ENCODE data around the gene MAPK12. TPM values are rescaled to one million over a fixed set of nuclear protein-coding genes. Genes with fewer than 3 reads are reported as not detected.

MAPK12 gene
- total and polyA plus RNA-seq, 4 donors, result 0.83 to 2.8 (median 1.9) TPM

DNA sequence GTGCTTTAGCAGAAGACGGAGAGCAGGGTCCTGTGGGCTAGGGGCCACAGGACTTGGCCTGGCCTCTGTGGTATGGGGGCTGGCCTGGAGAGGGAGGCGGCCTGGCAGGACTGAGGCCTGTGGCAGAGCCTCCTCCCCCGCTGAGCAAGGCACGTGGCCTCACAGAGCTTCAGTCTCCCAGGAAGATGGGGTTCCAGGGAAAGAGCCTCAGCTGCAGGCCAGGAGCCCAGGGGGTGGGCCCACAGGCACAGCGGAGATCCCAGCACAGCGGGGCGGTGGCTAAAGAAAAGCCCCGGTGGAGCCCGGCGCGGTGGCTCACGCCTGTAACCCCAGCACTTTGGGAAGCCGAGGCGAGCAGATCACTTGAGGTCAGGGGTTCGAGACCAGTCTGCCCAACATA, 2.2 kb downstream of the MAPK12 start:
- TF ChIP-seq REST (IDR thresholded peaks at IDR 0.05), result no peak
- Histone ChIP-seq H3K9me3 (ENCODE audit: control insufficient read depth in 4 of 4, low read length in 3 of 4) (no peaks in the 10 kb centered on the region), H3K4me1 (ENCODE audit: control insufficient read depth in 4 of 4, insufficient read depth in 4 of 4, low read length in 3 of 4) (peaks cover 16 to 37% (median 29%) of the 10 kb centered on the region in 4 donors), H3K36me3 (ENCODE audit: control insufficient read depth in 4 of 4, insufficient read depth in 3 of 4, low read depth in 1 of 4, low read length in 3 of 4) (peaks cover 0 to 1% (median 0%) of the 10 kb centered on the region in 4 donors), H3K4me3 (ENCODE audit: low read depth in 1 of 3, low read length in 3 of 3) (no peak overlapping the region), H3K9ac (ENCODE audit: low read depth in 1 of 2, low read length in 2 of 2) (no peak overlapping the region), H3K27me3 (ENCODE audit: control insufficient read depth in 4 of 4, insufficient read depth in 4 of 4, low read length in 3 of 4) (no peaks in the 10 kb centered on the region), H3K27ac (ENCODE audit: low read depth in 1 of 2, low read length in 2 of 2) (no peak overlapping the region)
- 93% methylated on average over 15 of the region's 15 CpGs for WGBS
- DNase-seq (ENCODE audit: low spot score), result no peak

DNA sequence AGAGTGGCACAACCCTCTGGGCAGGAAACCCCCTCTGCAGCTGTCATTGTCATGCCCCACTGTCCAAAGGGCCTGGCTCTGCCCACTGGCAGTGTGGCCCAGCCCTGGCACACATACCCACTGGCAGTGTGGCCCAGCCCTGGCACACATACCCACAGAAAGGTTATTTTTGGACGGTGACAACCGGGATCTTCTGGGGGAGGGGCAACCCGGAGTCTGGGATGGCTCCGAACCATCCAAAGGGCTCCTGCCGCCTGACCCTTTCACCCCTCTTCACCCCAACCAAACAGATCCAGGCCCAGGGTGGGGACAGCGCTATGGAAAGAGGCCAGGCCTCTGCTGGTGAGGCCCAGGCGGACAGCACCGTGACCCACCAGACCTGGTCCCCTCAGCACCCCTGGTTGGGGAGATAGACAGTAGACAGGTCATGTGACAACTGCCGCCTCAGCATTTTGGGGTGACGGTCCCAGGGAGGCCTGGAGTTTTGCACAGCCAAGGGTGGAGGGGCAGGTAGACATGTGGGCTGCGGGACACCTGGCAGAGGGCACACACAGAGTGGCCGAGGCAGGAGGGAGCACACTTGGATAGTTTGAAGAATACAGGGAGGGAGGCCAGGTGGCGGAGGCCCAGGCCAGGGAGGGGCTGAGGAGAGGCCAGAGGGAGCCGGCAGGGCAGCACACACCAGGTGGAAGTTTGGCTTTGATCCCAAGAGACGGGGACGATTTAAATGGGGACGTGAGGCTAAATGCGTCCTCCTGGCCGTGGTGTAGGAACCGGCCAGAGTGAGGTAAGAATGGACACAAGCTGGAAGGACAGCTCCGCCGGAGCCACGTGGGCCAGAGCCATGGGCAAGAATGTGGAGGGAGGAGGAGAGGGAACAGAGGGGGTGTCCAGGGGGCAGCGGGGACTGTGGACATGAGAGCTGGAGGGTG, 2.9 kb downstream of the MAPK12 start:
- TF ChIP-seq RXRA (IDR thresholded peaks at IDR 0.05) (peak in 1 of 2 donors; percentile 40), YY1 (IDR thresholded peaks at IDR 0.05) (no peak), ZBTB33 (IDR thresholded peaks at IDR 0.05) (no peak), FOXA1 (IDR thresholded peaks at IDR 0.05) (no peak)
- no peaks in the 10 kb centered on the region for H3K9me3 ChIP-seq (ENCODE audit: control insufficient read depth in 4 of 4, low read length in 3 of 4)
- WGBS, result 61% methylated on average over 24 of the region's 24 CpGs
- DNase-seq (ENCODE audit: low spot score), result no peak
- peaks cover 0 to 1% (median 0%) of the 10 kb centered on the region in 4 donors for H3K36me3 ChIP-seq (ENCODE audit: control insufficient read depth in 4 of 4, insufficient read depth in 3 of 4, low read depth in 1 of 4, low read length in 3 of 4)
- no peak overlapping the region for H3K9ac ChIP-seq (ENCODE audit: low read depth in 1 of 2, low read length in 2 of 2)
- no peak overlapping the region for H3K4me3 ChIP-seq (ENCODE audit: low read depth in 1 of 3, low read length in 3 of 3)
- H3K27me3 ChIP-seq (ENCODE audit: control insufficient read depth in 4 of 4, insufficient read depth in 4 of 4, low read length in 3 of 4), result no peaks in the 10 kb centered on the region
- H3K4me1 ChIP-seq (ENCODE audit: control insufficient read depth in 4 of 4, insufficient read depth in 4 of 4, low read length in 3 of 4), result peaks cover 16 to 37% (median 29%) of the 10 kb centered on the region in 4 donors
- peak overlapping the region in 1 of 2 donors; percentile 41 for H3K27ac ChIP-seq (ENCODE audit: low read depth in 1 of 2, low read length in 2 of 2)

DNA sequence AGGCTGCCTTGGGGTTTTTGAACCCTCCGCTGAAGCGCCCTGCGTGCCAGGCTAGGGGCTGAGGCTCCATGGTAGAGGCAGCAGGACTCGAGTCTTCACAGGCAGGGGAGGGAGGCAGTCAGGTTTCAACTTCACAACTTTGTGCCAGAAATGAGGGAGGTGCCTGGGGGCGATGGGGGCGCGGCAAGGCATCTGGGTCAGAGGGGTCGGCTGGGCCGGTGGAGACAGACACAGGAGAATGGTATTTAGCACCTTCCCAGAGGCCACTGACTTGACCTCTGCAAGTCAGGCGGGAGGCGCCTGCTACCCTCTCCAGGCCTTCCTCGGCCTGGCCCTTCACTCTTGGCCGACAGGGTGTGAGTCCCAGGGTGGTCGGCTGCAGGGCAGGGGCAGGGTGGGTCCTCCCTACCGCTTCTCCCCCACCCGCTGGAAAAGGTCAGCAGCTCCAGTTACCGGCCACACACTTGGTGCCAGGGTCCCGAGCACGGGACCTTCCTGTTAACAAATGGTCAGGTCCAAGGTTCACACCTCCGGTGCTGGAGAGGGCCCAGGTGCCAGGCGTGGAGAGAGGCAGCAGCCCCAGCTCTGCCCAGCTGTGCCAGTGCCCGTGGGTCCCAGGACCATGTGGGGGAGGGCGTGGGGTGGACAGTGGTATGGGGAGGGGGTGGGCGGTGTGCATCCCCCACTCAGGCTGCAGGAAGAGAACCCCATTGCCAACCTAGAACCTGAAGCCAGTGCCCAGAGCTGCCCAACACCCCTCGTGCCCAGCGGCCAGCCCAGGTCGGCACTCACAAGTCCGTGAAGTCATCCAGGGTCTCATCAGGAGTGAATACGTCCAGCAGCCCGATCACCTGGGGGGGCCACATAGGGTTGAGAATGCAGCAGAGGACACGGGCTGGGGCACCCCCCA, 3.8 kb downstream of the MAPK12 start:
- no peak overlapping the region for H3K9ac ChIP-seq (ENCODE audit: low read depth in 1 of 2, low read length in 2 of 2)
- H3K36me3 ChIP-seq (ENCODE audit: control insufficient read depth in 4 of 4, insufficient read depth in 3 of 4, low read depth in 1 of 4, low read length in 3 of 4), result peaks cover 0 to 1% (median 0%) of the 10 kb centered on the region in 4 donors
- H3K27me3 ChIP-seq (ENCODE audit: control insufficient read depth in 4 of 4, insufficient read depth in 4 of 4, low read length in 3 of 4), result no peaks in the 10 kb centered on the region
- no peaks in the 10 kb centered on the region for H3K9me3 ChIP-seq (ENCODE audit: control insufficient read depth in 4 of 4, low read length in 3 of 4)
- WGBS, result 44% methylated on average over 31 of the region's 31 CpGs
- H3K27ac ChIP-seq (ENCODE audit: low read depth in 1 of 2, low read length in 2 of 2), result peak overlapping the region; percentile 38 to 41
- no peak for DNase-seq (ENCODE audit: low spot score)
- no peak overlapping the region for H3K4me3 ChIP-seq (ENCODE audit: low read depth in 1 of 3, low read length in 3 of 3)
- H3K4me1 ChIP-seq (ENCODE audit: control insufficient read depth in 4 of 4, insufficient read depth in 4 of 4, low read length in 3 of 4), result peaks cover 16 to 37% (median 29%) of the 10 kb centered on the region in 4 donors
- peak; percentile 75 for TF ChIP-seq SP1 (IDR thresholded peaks at IDR 0.05)
- TF ChIP-seq EGR1 (IDR thresholded peaks at IDR 0.05; ENCODE audit: low read depth in 2 of 2), result no peak
- TF ChIP-seq FOXA1 (IDR thresholded peaks at IDR 0.05), result no peak
- peak; percentile 29 to 62 for TF ChIP-seq RXRA (IDR thresholded peaks at IDR 0.05)
- TF ChIP-seq RAD21 (IDR thresholded peaks at IDR 0.05), result no peak
- TF ChIP-seq MAX (IDR thresholded peaks at IDR 0.05), result no peak
- TF ChIP-seq HNF4A (conservative IDR thresholded peaks at IDR 0.05), result peak; percentile 83 to 87
- peak; percentile 66 for TF ChIP-seq HNF4G (IDR thresholded peaks at IDR 0.05)
- peak; percentile 37 for TF ChIP-seq REST (IDR thresholded peaks at IDR 0.05)

Measured in liver (tissue), 9 donors.